Measurements from ENCODE around the gene AKAIN1. TPM values are rescaled to one million over a fixed set of nuclear protein-coding genes. Genes with fewer than 3 reads are reported as not detected.

The AKAIN1 gene
- total RNA-seq, 1 donor from 2014 or later: not detected

GRCh38 chr18:5104246-5104645 lies 92.8 kb downstream of the AKAIN1 start:
- TF ChIP-seq EZH2phosphoT487 (IDR thresholded peaks at IDR 0.05) (no peak), CTCF (IDR thresholded peaks at IDR 0.05) (no peak), EZH2 (IDR thresholded peaks at IDR 0.05) (no peak)
- Histone ChIP-seq H3K4me1 (peaks cover 13% of the 10 kb centered on the region), H3K4me2 (peak overlapping the region; percentile 56), H3K9me3 (ENCODE audit: low read depth) (no peaks in the 10 kb centered on the region), H3K27ac (no peak overlapping the region), H4K20me1 (ENCODE audit: low read depth) (no peaks in the 10 kb centered on the region), H3K9ac (no peak overlapping the region), H3F3A (ENCODE audit: low read depth) (peaks cover 16% of the 10 kb centered on the region), H3K27me3 (no peaks in the 10 kb centered on the region), H3K36me3 (no peaks in the 10 kb centered on the region), H3K4me3 (no peak overlapping the region), H2AFZ (replicated peaks) (no peak overlapping the region), H3K79me2 (ENCODE audit: low read depth) (no peaks in the 10 kb centered on the region)
- H3K4me1 Mint-ChIP-seq: peaks cover 5% of the 10 kb centered on the region
- no peak overlapping the region for H3K27ac Mint-ChIP-seq
- H3K4me3 Mint-ChIP-seq: no peak overlapping the region
- DNase-seq (ENCODE audit: low spot score): peak; percentile 50
- no peaks in the 10 kb centered on the region for H3K9me3 Mint-ChIP-seq
- no peaks in the 10 kb centered on the region for H3K36me3 Mint-ChIP-seq
- peaks cover 5% of the 10 kb centered on the region for H3K27me3 Mint-ChIP-seq (ENCODE audit: insufficient read depth, low read depth)

- H2AFZ ChIP-seq (replicated peaks): no peak overlapping the region
- H3K9me3 ChIP-seq (ENCODE audit: low read depth): no peaks in the 10 kb centered on the region
- H3K27ac ChIP-seq: no peak overlapping the region
- H3K27ac Mint-ChIP-seq: no peak overlapping the region
- no peak overlapping the region for H3K4me3 Mint-ChIP-seq
- no peaks in the 10 kb centered on the region for H3K36me3 Mint-ChIP-seq
- H3K4me1 ChIP-seq: peaks cover 13% of the 10 kb centered on the region
- peaks cover 5% of the 10 kb centered on the region for H3K27me3 Mint-ChIP-seq (ENCODE audit: insufficient read depth, low read depth)
- H3K79me2 ChIP-seq (ENCODE audit: low read depth): no peaks in the 10 kb centered on the region
- H3K27me3 ChIP-seq: no peaks in the 10 kb centered on the region
- H4K20me1 ChIP-seq (ENCODE audit: low read depth): no peaks in the 10 kb centered on the region
- H3F3A ChIP-seq (ENCODE audit: low read depth): peaks cover 16% of the 10 kb centered on the region
- peak overlapping the region; percentile 9 for H3K4me3 ChIP-seq
- no peaks in the 10 kb centered on the region for H3K9me3 Mint-ChIP-seq
- peak overlapping the region; percentile 56 for H3K4me2 ChIP-seq
- no peaks in the 10 kb centered on the region for H3K36me3 ChIP-seq
- no peak for DNase-seq (ENCODE audit: low spot score)
- no peak for TF ChIP-seq EZH2 (IDR thresholded peaks at IDR 0.05)
- TF ChIP-seq CTCF (IDR thresholded peaks at IDR 0.05): no peak
- no peak for TF ChIP-seq EZH2phosphoT487 (IDR thresholded peaks at IDR 0.05)
- no peak overlapping the region for H3K9ac ChIP-seq
- peaks cover 5% of the 10 kb centered on the region for H3K4me1 Mint-ChIP-seq
These were observed 93.4 kb downstream of the AKAIN1 start for GRCh38 chr18:5103693-5104092.

- no peak overlapping the region for H3K4me3 ChIP-seq
- Mint-ChIP-seq H3K36me3 (no peaks in the 10 kb centered on the region), H3K4me1 (peaks cover 5% of the 10 kb centered on the region), H3K9me3 (no peaks in the 10 kb centered on the region), H3K4me3 (no peak overlapping the region), H3K27ac (no peak overlapping the region), H3K27me3 (ENCODE audit: insufficient read depth, low read depth) (peaks cover 5% of the 10 kb centered on the region)
- peaks cover 13% of the 10 kb centered on the region for H3K4me1 ChIP-seq
- no peaks in the 10 kb centered on the region for H3K79me2 ChIP-seq (ENCODE audit: low read depth)
- H2AFZ ChIP-seq (replicated peaks): no peak overlapping the region
- H3K9me3 ChIP-seq (ENCODE audit: low read depth): no peaks in the 10 kb centered on the region
- peak overlapping the region; percentile 56 for H3K4me2 ChIP-seq
- no peak overlapping the region for H3K27ac ChIP-seq
- H3K27me3 ChIP-seq: no peaks in the 10 kb centered on the region
- DNase-seq (ENCODE audit: low spot score): peak; percentile 4
- H3K9ac ChIP-seq: no peak overlapping the region
- H3F3A ChIP-seq (ENCODE audit: low read depth): peaks cover 16% of the 10 kb centered on the region
- TF ChIP-seq CTCF (IDR thresholded peaks at IDR 0.05) (peak; percentile 18), EZH2 (IDR thresholded peaks at IDR 0.05) (no peak), EZH2phosphoT487 (IDR thresholded peaks at IDR 0.05) (no peak)
- H4K20me1 ChIP-seq (ENCODE audit: low read depth): no peaks in the 10 kb centered on the region
- no peaks in the 10 kb centered on the region for H3K36me3 ChIP-seq
These were observed 93.8 kb downstream of the AKAIN1 start for GRCh38 chr18:5103286-5103685.

Measured in neural progenitor cell (in vitro differentiated cells).